H1 (cell line): Measurements from ENCODE around the gene SLC36A4. TPM values are rescaled to one million over a fixed set of nuclear protein-coding genes. Genes with fewer than 3 reads are reported as not detected.
A peak's percentile ranks its signal among the peaks of the same experiment; 100 is the strongest.

Experiments
- CTCF ChIA-PET: fragments of 300-600 bp; sonication (Branson Sonifier 250); formaldehyde crosslinking; loops from one replicate; lab custom pipeline; 2021; ENCODE audit not compliant: partially characterized antibody; lab: Charles Lee
- POLR2A ChIA-PET: fragments of 300-600 bp; sonication (Branson Sonifier 250); formaldehyde crosslinking; loops from one replicate; lab custom pipeline; 2021; ENCODE audit warnings: inconsistent platforms; ENCODE audit not compliant: partially characterized antibody; lab: Charles Lee
- DNase-seq, 2 experiments: peaks; one replicate each; pipeline versions ENCODE4 v3.0.0 to v3.0.0-alpha.2; 2010 to 2022; ENCODE audit warnings: low spot score in 2 of 2, low read depth in 1 of 2, mixed read lengths in 1 of 2
- FAIRE-seq: peaks from 2 replicates; lab custom pipeline; 2011; peaks lifted over from hg19 to GRCh38; lab: Jason Lieb, UNC
- H2AFZ ChIP-seq: 2 replicates; pipeline ENCODE4 v1.8.1; 2012; ENCODE audit warnings: low read length, inconsistent platforms
- H2AK5ac ChIP-seq: 2 replicates; pipeline ENCODE4 v1.6.1; 2013; ENCODE audit warnings: low read depth, low read length
- H2BK120ac ChIP-seq: replicated peaks from 2 replicates; pipeline ENCODE3; 2013; ENCODE audit warnings: low read depth, low read length, inconsistent platforms
- H2BK12ac ChIP-seq: 2 replicates; pipeline ENCODE4 v1.6.1; 2013; ENCODE audit warnings: low read depth, low read length
- H2BK15ac ChIP-seq: 2 replicates; pipeline ENCODE4 v1.6.1; 2013; ENCODE audit warnings: low read length
- H2BK20ac ChIP-seq: 2 replicates; pipeline ENCODE4 v1.6.1; 2013; ENCODE audit warnings: low read length
- H2BK5ac ChIP-seq: 2 replicates; pipeline ENCODE4 v1.6.1; 2013; ENCODE audit warnings: low read depth, low read length
- H3K14ac ChIP-seq: 2 replicates; pipeline ENCODE4 v1.6.1; 2013; ENCODE audit warnings: inconsistent platforms; ENCODE audit not compliant: insufficient read length
- H3K18ac ChIP-seq: 2 replicates; pipeline ENCODE4 v1.6.1; 2013; ENCODE audit warnings: low read length; ENCODE audit errors: extremely low read depth
- H3K23ac ChIP-seq: 2 replicates; pipeline ENCODE4 v1.6.1; 2013; ENCODE audit warnings: inconsistent platforms; ENCODE audit not compliant: insufficient read length
- H3K23me2 ChIP-seq: 2 replicates; pipeline ENCODE4 v1.6.1; 2013; ENCODE audit warnings: low read depth, low read length
- H3K27ac ChIP-seq: 2 replicates; pipeline ENCODE4 v1.6.1; 2011; ENCODE audit warnings: low read depth, low read length, inconsistent platforms
- H3K27me3 ChIP-seq, 4 experiments: replicated peaks in 1 of 4; 1 replicate in 1 of 4; 2 replicates in 3 of 4; pipeline versions ENCODE4 v1.6.1 to v1.8.1; 2011 to 2013; ENCODE audit warnings: low read length in 3 of 4, mild to moderate bottlenecking in 3 of 4, inconsistent platforms in 2 of 4, mixed read lengths in 2 of 4, moderate library complexity in 1 of 4; ENCODE audit not compliant: control insufficient read depth in 3 of 4, insufficient read depth in 3 of 4; ENCODE audit errors: extremely low read depth in 1 of 4
- H3K36me3 ChIP-seq, 4 experiments: 2 replicates each; pipeline versions ENCODE4 v1.6.1 to v1.8.1; 2011 to 2013; ENCODE audit warnings: mild to moderate bottlenecking in 4 of 4, low read length in 3 of 4, moderate library complexity in 2 of 4, control low read depth in 1 of 4, inconsistent platforms in 1 of 4; ENCODE audit not compliant: insufficient read depth in 4 of 4, control insufficient read depth in 2 of 4
- H3K4ac ChIP-seq: replicated peaks from 2 replicates; pipeline ENCODE3; 2013; ENCODE audit warnings: low read length, low read depth, mixed read lengths, inconsistent platforms; ENCODE audit not compliant: insufficient read length
- H3K4me1 ChIP-seq, 4 experiments: replicated peaks in 1 of 4; 1 replicate in 1 of 4; 2 replicates in 3 of 4; pipeline versions ENCODE4 v1.6.1 to v1.8.1; 2011 to 2013; ENCODE audit warnings: low read length in 3 of 4, inconsistent platforms in 2 of 4, mixed read lengths in 1 of 4; ENCODE audit not compliant: insufficient read depth in 4 of 4, control insufficient read depth in 3 of 4
- H3K4me2 ChIP-seq, 2 experiments: 2 replicates each; pipeline versions ENCODE4 v1.6.1 to v1.8.1; 2011 to 2013; ENCODE audit warnings: low read depth in 2 of 2, low read length in 2 of 2, control low read depth in 1 of 2, inconsistent platforms in 1 of 2, mild to moderate bottlenecking in 1 of 2; ENCODE audit not compliant: insufficient read depth in 1 of 2
- H3K4me3 ChIP-seq, 4 experiments: fragments of 200-600, 300-600 bp in 1 of 4; sonication (generic), shearing (Covaris generic), sonication (Bioruptor Twin) in 1 of 4; 2 replicates each; pipeline versions ENCODE4 v1.5.1 to v1.8.1; 2011 to 2016; ENCODE audit warnings: low read length in 4 of 4, low read depth in 3 of 4, control low read depth in 2 of 4, inconsistent platforms in 2 of 4, mild to moderate bottlenecking in 2 of 4, mixed read lengths in 1 of 4, moderate library complexity in 1 of 4; ENCODE audit not compliant: insufficient read depth in 2 of 4; ENCODE audit errors: extremely low read depth in 1 of 4
- H3K56ac ChIP-seq: replicated peaks from 2 replicates; pipeline ENCODE3; 2013; ENCODE audit warnings: low read depth, mild to moderate bottlenecking, mixed read lengths, low read length, inconsistent platforms; ENCODE audit not compliant: insufficient read length
- H3K79me1 ChIP-seq: 2 replicates; pipeline ENCODE4 v1.6.1; 2013; ENCODE audit warnings: low read depth, low read length, control low read depth
- H3K79me2 ChIP-seq, 2 experiments: 2 replicates each; pipeline versions ENCODE4 v1.6.1 to v1.8.1; 2012 to 2013; ENCODE audit warnings: low read length in 2 of 2, mild to moderate bottlenecking in 2 of 2, inconsistent platforms in 1 of 2; ENCODE audit not compliant: insufficient read depth in 2 of 2, control insufficient read depth in 1 of 2
- H3K9ac ChIP-seq, 4 experiments: replicated peaks in 1 of 4; 1 replicate in 1 of 4; 2 replicates in 3 of 4; pipeline versions ENCODE4 v1.6.1 to v1.8.1; 2011 to 2013; ENCODE audit warnings: low read depth in 3 of 4, low read length in 3 of 4, control low read depth in 2 of 4, mild to moderate bottlenecking in 2 of 4, moderate library complexity in 2 of 4, inconsistent platforms in 1 of 4; ENCODE audit errors: extremely low read depth in 1 of 4
- H3K9me3 ChIP-seq, 2 experiments: 2 replicates each; pipeline versions ENCODE4 v1.6.1 to v1.8.1; 2012 to 2013; ENCODE audit warnings: mild to moderate bottlenecking in 2 of 2, moderate library complexity in 2 of 2, control low read depth in 1 of 2, inconsistent platforms in 1 of 2, low read depth in 1 of 2, low read length in 1 of 2, mixed read lengths in 1 of 2; ENCODE audit not compliant: insufficient read depth in 2 of 2
- H4K20me1 ChIP-seq, 2 experiments: replicated peaks in 1 of 2; 2 replicates each; pipeline versions ENCODE3 to v1.8.1; 2011 to 2013; ENCODE audit warnings: inconsistent platforms in 2 of 2, low read length in 2 of 2, mild to moderate bottlenecking in 1 of 2; ENCODE audit not compliant: insufficient read depth in 2 of 2, control insufficient read depth in 1 of 2
- H4K5ac ChIP-seq: 2 replicates; pipeline ENCODE4 v1.6.1; 2013; ENCODE audit warnings: low read length, low read depth, mixed read lengths, inconsistent platforms; ENCODE audit not compliant: insufficient read length
- H4K8ac ChIP-seq: 2 replicates; pipeline ENCODE4 v1.8.0; 2013; ENCODE audit warnings: mild to moderate bottlenecking, moderate library complexity, low read length, inconsistent platforms; ENCODE audit not compliant: insufficient read depth; ENCODE audit errors: extremely low read depth
- H4K91ac ChIP-seq: replicated peaks from 2 replicates; pipeline ENCODE3; 2013; ENCODE audit warnings: low read length, mixed read lengths, inconsistent platforms; ENCODE audit not compliant: insufficient read length
- CTBP2 ChIP-seq: IDR thresholded peaks from 2 replicates; pipeline ENCODE4 v1.7.0; 2011; ENCODE audit warnings: borderline replicate concordance, mild to moderate bottlenecking, moderate library complexity, mixed read lengths, low read length; ENCODE audit not compliant: insufficient read depth, insufficient read length
- TAF1 ChIP-seq: IDR thresholded peaks from 2 replicates; pipeline ENCODE4 v1.6.1; 2011; ENCODE audit warnings: mild to moderate bottlenecking, low read depth, low read length
- polyA plus RNA-seq, 7 experiments: library from polyadenylated mRNA; depleted of rRNA in 3 of 7; stranded (reverse) in 5 of 7; unstranded in 2 of 7; fragments of >200 nt in 5 of 7; fragments of 200-250 nt in 2 of 7; gene quantifications; 1 replicate in 5 of 7; 2 replicates in 1 of 7; 4 replicates in 1 of 7; pipeline versions ENCODE4 v1.2.1 to v1.2.3, GENCODE V29; 2011 to 2013; ENCODE audit warnings: missing spikeins in 2 of 7, mixed read lengths in 2 of 7
- total RNA-seq: library from RNA; stranded (reverse); fragmentation: NEBNext Ultra II Directional; extraction: Animal tissue kit (Norgen Biotek cat#: 25700); gene quantifications from 2 replicates; pipeline ENCODE4 v1.2.1, GENCODE V29; 2021

Gene SLC36A4
- total and polyA plus RNA-seq, 2 of the 8 experiments (the other 6 are each of a cell fraction or from before 2014, with no cell fraction given): 10.2 to 22.7 TPM

- H3K4me1 ChIP-seq: peaks cover 2 to 27% (median 24%) of the 10 kb centered on the region in 4 experiments; a peak in 6 of 7 replicates
- no peak overlapping the region for H3K14ac ChIP-seq
- H3K4ac ChIP-seq: no peak overlapping the region
- H3K9me3 ChIP-seq: no peaks in the 10 kb centered on the region
- H3K36me3 ChIP-seq: no peaks in the 10 kb centered on the region
- no peaks in the 10 kb centered on the region for H3K23me2 ChIP-seq
- H2BK20ac ChIP-seq: no peak overlapping the region
- peak overlapping the region in 1 of 2 experiments; percentile 69; a peak in 1 of 4 replicates for H3K4me2 ChIP-seq
- no peak overlapping the region for H3K23ac ChIP-seq
- H3K27ac ChIP-seq: no peak overlapping the region
- H2AFZ ChIP-seq: no peak overlapping the region
- H3K56ac ChIP-seq: no peak overlapping the region
- no peaks in the 10 kb centered on the region for H3K79me2 ChIP-seq
- peak; percentile 39 for FAIRE-seq
- no peak overlapping the region for H3K9ac ChIP-seq
- no peak for DNase-seq
- H2BK15ac ChIP-seq: no peak overlapping the region
- no peaks in the 10 kb centered on the region for H3K79me1 ChIP-seq
- TF ChIP-seq CTBP2 (no peak), TAF1 (0 out of 2 replicates have a peak, but pooled peaks have one; percentile 24)
- no peak overlapping the region; the same call in 1 of the 2 replicates for H3K18ac ChIP-seq
- ChIA-PET POLR2A (interaction anchor here (0.7 to 2.8 kb wide), 3 partner anchors 9 to 176 kb away, joined by 3 to 29 read pairs (median 3); no protein-coding TSS in a partner anchor), CTCF (interaction anchor here (0.8 to 1.3 kb wide), 3 partner anchors 12 to 176 kb away, joined by 3 to 6 read pairs (median 3); no protein-coding TSS in a partner anchor)
- no peak overlapping the region for H4K8ac ChIP-seq
- no peaks in the 10 kb centered on the region for H4K20me1 ChIP-seq
- peak overlapping the region; percentile 45 for H4K5ac ChIP-seq
- peak overlapping the region in 1 of 4 experiments; percentile 47; a peak in 1 of 8 replicates for H3K4me3 ChIP-seq
- peak overlapping the region; percentile 20; the same call in 1 of the 2 replicates for H2BK12ac ChIP-seq
- no peaks in the 10 kb centered on the region for H3K27me3 ChIP-seq
- no peak overlapping the region; the same call in 1 of the 2 replicates for H2AK5ac ChIP-seq
- H2BK5ac ChIP-seq: 0 out of 2 replicates have a peak overlapping the region, but pooled peaks have one; percentile 69
- H2BK120ac ChIP-seq: peak overlapping the region; percentile 6
- peak overlapping the region; percentile 61 for H4K91ac ChIP-seq
Observed at GRCh38 chr11:93118276-93118675, 79.5 kb downstream of the SLC36A4 start.
